H1 (cell line): ENCODE results near the gene VRK3. TPM values are rescaled to one million over a fixed set of nuclear protein-coding genes. Genes with fewer than 3 reads are reported as not detected.
A peak's percentile ranks its signal among the peaks of the same experiment; 100 is the strongest.

Experiments
- ASH2L ChIP-seq: fragments of 200-600, 300-600 bp; sonication (generic); IDR thresholded peaks from one replicate; pipeline ENCODE4 v1.7.1; 2017; ENCODE audit warnings: low read length
- GABPA ChIP-seq: IDR thresholded peaks from 2 replicates; pipeline ENCODE4 v1.6.1; 2011; ENCODE audit warnings: mild to moderate bottlenecking, low read length, moderate library complexity, borderline replicate concordance; ENCODE audit not compliant: insufficient read depth
- KDM5A ChIP-seq: fragments of 200-600 bp; IDR thresholded peaks from 2 replicates; pipeline ENCODE4 v1.7.1; 2012; ENCODE audit warnings: mild to moderate bottlenecking, low read length, inconsistent platforms, mixed read lengths
- polyA plus RNA-seq, 7 experiments: library from polyadenylated mRNA; depleted of rRNA in 3 of 7; stranded (reverse) in 5 of 7; unstranded in 2 of 7; fragments of >200 nt in 5 of 7; fragments of 200-250 nt in 2 of 7; gene quantifications; 1 replicate in 5 of 7; 2 replicates in 1 of 7; 4 replicates in 1 of 7; pipeline versions ENCODE4 v1.2.1 to v1.2.3, GENCODE V29; 2011 to 2013; ENCODE audit warnings: missing spikeins in 2 of 7, mixed read lengths in 2 of 7
- total RNA-seq: library from RNA; stranded (reverse); fragmentation: NEBNext Ultra II Directional; extraction: Animal tissue kit (Norgen Biotek cat#: 25700); gene quantifications from 2 replicates; pipeline ENCODE4 v1.2.1, GENCODE V29; 2021
- TF ChIP-seq, protein P1 (sequence below): IDR thresholded peaks from 2 replicates; pipeline ENCODE4 v1.6.1; 2012; ENCODE audit warnings: inconsistent platforms

Gene VRK3
- total and polyA plus RNA-seq, 2 of the 8 experiments (the other 6 are each of a cell fraction or from before 2014, with no cell fraction given), result 21.3 to 36.1 TPM

DNA sequence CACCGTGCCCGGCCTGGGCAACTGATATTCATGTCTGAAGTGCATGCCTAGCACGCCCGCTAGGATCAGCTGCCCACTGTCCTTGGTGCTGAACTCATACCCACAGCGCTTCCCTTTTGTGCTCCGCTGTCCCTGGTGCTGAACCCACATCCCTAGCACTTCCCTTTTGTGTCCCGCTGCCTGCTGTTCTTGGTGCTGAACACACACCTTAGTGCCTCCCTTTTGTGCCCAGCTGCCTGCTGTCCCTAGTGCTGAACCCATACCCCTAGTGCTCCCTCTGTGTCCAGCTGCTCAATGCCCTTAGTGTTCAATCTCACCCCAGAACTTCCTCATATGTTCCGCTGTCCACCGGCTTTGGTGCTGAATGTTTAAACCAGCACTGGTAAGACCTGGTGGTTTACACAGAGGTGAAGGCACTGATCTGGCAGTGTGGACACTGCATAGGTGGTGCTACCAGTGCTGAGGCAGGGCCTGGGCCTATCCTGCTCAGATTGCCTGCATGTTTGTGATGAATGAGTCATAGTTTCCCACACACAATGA lies 37.9 kb downstream of the VRK3 start (continued):
- TF ChIP-seq, protein P1, sequence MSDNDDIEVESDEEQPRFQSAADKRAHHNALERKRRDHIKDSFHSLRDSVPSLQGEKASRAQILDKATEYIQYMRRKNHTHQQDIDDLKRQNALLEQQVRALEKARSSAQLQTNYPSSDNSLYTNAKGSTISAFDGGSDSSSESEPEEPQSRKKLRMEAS, result peak; percentile 95
- TF ChIP-seq KDM5A (no peak), ASH2L (no peak), GABPA (peak; percentile 69; the same call in 1 of the 2 replicates)
